K562 (cell line): Measurements from ENCODE around the gene WASF2. TPM values are rescaled to one million over a fixed set of nuclear protein-coding genes. Genes with fewer than 3 reads are reported as not detected.

Source experiments
- CEBPZ ChIP-seq: fragments of 150-350 bp; IDR thresholded peaks from 2 replicates; pipeline ENCODE4 v1.6.1; 2014; ENCODE audit warnings: low read depth, mild to moderate bottlenecking, low read length, borderline replicate concordance
- DIDO1 ChIP-seq: fragments of 450-650 bp; IDR thresholded peaks from 2 replicates; pipeline ENCODE4 v1.6.1; 2016; ENCODE audit warnings: low read depth, missing biosample characterization, missing genetic modification characterization
- EP300 ChIP-seq: IDR thresholded peaks from 2 replicates; pipeline ENCODE4 v1.6.1; 2012; ENCODE audit warnings: low read length, improper control_type of control experiment
- ESRRA ChIP-seq: fragments of 450-650 bp; IDR thresholded peaks from 2 replicates; pipeline ENCODE4 v1.6.1; 2014; ENCODE audit warnings: low read depth, mild to moderate bottlenecking, moderate library complexity, borderline replicate concordance
- FUS ChIP-seq: fragments of 200-400 bp; formaldehyde crosslinking; optimal IDR thresholded peaks from 2 replicates; pipeline ENCODE3; 2017; ENCODE audit warnings: low read depth, low read length
- OTX1 ChIP-seq: fragments of 450-650 bp; formaldehyde crosslinking; IDR thresholded peaks from 2 replicates; pipeline ENCODE4 v1.4.0; 2022; ENCODE audit warnings: mild to moderate bottlenecking
- SIN3A ChIP-seq, 2 experiments: fragments of 150-350 bp in 1 of 2; IDR thresholded peaks; 2 replicates each; pipeline ENCODE4 v1.6.1; 2011 to 2016; ENCODE audit warnings: borderline replicate concordance in 2 of 2, low read depth in 2 of 2, low read length in 2 of 2, mild to moderate bottlenecking in 2 of 2, moderate library complexity in 2 of 2; ENCODE audit not compliant: control insufficient read depth in 1 of 2
- ZNF436 ChIP-seq: fragments of 250-450, 450-650 bp; sonication (Bioruptor Pico); formaldehyde crosslinking; IDR thresholded peaks from 2 replicates; pipeline ENCODE4 v1.7.0; 2020; ENCODE audit warnings: mild to moderate bottlenecking
- polyA plus RNA-seq, 8 experiments: library from polyadenylated mRNA; depleted of rRNA in 4 of 8; stranded (reverse) in 5 of 8; unstranded in 3 of 8; fragments of >200 nt; fragmentation: Nextera tagmentation in 2 of 8; fragmentation: Illumina TruSeq in 1 of 8; extraction: Ambion mirVana in 2 of 8; extraction: Trizol in 1 of 8; gene quantifications; 2 replicates each; pipeline versions ENCODE4 v1.2.1 to v1.2.3, GENCODE V29; 2011 to 2014; ENCODE audit warnings: inconsistent platforms in 1 of 8, missing spikeins in 1 of 8
- total RNA-seq, 7 experiments: library from RNA; depleted of rRNA in 6 of 7; stranded (reverse); fragments of >200 nt in 6 of 7; fragmentation: Illumina TruSeq in 2 of 7; extraction: Trizol in 2 of 7; gene quantifications; 2 replicates each; pipeline versions ENCODE4 v1.2.1 to v1.2.3, GENCODE V29; 2011 to 2021; ENCODE audit warnings: low replicate concordance in 1 of 7
- TF ChIP-seq, protein P1 (sequence below): fragments of 450-650 bp; formaldehyde crosslinking; IDR thresholded peaks from 2 replicates; pipeline ENCODE4 v1.4.0; 2020; ENCODE audit warnings: mild to moderate bottlenecking, moderate library complexity
- TF ChIP-seq, protein P2 (sequence below): fragments of 450-650 bp; IDR thresholded peaks from 2 replicates; pipeline ENCODE4 v1.6.1; 2016; ENCODE audit warnings: low read depth
- TF ChIP-seq, protein P3 (sequence below): fragments of 250-450 bp; sonication (Bioruptor Pico); IDR thresholded peaks from 2 replicates; pipeline ENCODE4 v1.5.0; 2022; ENCODE audit warnings: mild to moderate bottlenecking

Gene WASF2
- total and polyA plus RNA-seq, 9 of the 15 experiments (the other 6 are each of a cell fraction or from before 2014, with no cell fraction given), result 8.2 to 163 (median 31.2) TPM

- TF ChIP-seq, protein P1, sequence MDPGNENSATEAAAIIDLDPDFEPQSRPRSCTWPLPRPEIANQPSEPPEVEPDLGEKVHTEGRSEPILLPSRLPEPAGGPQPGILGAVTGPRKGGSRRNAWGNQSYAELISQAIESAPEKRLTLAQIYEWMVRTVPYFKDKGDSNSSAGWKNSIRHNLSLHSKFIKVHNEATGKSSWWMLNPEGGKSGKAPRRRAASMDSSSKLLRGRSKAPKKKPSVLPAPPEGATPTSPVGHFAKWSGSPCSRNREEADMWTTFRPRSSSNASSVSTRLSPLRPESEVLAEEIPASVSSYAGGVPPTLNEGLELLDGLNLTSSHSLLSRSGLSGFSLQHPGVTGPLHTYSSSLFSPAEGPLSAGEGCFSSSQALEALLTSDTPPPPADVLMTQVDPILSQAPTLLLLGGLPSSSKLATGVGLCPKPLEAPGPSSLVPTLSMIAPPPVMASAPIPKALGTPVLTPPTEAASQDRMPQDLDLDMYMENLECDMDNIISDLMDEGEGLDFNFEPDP (CRISPR knock-in tag), result no peak
- TF ChIP-seq ESRRA (no peak), CEBPZ (no peak), OTX1 (CRISPR knock-in tag) (peak; percentile 82), SIN3A (IDR thresholded peaks at IDR 0.05; ENCODE audit: borderline replicate concordance in 2 of 2, control insufficient read depth in 1 of 2, low read depth in 2 of 2, low read length in 2 of 2) (peak in 1 of 2 experiments; percentile 41; a peak in 1 of 4 replicates), DIDO1 (tag) (peak; percentile 64; the same call in 1 of the 2 replicates), EP300 (no peak), FUS (no peak), ZNF436 (CRISPR knock-in tag) (no peak)
- TF ChIP-seq, protein P2, sequence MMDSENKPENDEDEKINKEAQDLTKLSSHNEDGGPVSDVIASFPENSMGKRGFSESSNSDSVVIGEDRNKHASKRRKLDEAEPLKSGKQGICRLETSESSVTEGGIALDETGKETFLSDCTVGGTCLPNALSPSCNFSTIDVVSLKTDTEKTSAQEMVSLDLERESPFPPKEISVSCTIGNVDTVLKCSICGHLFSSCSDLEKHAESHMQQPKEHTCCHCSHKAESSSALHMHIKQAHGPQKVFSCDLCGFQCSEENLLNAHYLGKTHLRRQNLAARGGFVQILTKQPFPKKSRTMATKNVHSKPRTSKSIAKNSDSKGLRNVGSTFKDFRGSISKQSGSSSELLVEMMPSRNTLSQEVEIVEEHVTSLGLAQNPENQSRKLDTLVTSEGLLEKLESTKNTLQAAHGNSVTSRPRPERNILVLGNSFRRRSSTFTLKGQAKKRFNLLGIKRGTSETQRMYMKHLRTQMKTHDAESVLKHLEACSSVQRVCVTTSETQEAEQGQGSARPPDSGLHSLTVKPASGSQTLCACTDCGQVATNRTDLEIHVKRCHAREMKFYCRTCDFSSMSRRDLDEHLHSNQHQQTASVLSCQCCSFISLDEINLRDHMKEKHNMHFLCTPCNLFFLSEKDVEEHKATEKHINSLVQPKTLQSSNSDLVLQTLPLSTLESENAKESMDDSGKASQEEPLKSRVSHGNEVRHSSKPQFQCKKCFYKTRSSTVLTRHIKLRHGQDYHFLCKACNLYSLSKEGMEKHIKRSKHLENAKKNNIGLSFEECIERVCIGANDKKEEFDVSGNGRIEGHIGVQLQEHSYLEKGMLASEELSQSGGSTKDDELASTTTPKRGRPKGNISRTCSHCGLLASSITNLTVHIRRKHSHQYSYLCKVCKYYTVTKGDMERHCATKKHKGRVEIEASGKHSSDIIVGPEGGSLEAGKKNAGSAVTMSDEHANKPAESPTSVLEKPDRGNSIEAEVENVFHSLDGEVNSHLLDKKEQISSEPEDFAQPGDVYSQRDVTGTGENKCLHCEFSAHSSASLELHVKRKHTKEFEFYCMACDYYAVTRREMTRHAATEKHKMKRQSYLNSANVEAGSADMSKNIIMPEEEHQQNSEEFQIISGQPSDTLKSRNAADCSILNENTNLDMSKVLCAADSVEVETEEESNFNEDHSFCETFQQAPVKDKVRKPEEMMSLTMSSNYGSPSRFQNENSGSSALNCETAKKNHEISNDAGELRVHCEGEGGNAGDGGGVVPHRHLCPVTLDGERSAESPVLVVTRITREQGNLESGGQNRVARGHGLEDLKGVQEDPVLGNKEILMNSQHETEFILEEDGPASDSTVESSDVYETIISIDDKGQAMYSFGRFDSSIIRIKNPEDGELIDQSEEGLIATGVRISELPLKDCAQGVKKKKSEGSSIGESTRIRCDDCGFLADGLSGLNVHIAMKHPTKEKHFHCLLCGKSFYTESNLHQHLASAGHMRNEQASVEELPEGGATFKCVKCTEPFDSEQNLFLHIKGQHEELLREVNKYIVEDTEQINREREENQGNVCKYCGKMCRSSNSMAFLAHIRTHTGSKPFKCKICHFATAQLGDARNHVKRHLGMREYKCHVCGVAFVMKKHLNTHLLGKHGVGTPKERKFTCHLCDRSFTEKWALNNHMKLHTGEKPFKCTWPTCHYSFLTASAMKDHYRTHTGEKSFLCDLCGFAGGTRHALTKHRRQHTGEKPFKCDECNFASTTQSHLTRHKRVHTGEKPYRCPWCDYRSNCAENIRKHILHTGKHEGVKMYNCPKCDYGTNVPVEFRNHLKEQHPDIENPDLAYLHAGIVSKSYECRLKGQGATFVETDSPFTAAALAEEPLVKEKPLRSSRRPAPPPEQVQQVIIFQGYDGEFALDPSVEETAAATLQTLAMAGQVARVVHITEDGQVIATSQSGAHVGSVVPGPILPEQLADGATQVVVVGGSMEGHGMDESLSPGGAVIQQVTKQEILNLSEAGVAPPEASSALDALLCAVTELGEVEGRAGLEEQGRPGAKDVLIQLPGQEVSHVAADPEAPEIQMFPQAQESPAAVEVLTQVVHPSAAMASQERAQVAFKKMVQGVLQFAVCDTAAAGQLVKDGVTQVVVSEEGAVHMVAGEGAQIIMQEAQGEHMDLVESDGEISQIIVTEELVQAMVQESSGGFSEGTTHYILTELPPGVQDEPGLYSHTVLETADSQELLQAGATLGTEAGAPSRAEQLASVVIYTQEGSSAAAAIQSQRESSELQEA, result peak; percentile 45; the same call in 1 of the 2 replicates
- TF ChIP-seq, protein P3, sequence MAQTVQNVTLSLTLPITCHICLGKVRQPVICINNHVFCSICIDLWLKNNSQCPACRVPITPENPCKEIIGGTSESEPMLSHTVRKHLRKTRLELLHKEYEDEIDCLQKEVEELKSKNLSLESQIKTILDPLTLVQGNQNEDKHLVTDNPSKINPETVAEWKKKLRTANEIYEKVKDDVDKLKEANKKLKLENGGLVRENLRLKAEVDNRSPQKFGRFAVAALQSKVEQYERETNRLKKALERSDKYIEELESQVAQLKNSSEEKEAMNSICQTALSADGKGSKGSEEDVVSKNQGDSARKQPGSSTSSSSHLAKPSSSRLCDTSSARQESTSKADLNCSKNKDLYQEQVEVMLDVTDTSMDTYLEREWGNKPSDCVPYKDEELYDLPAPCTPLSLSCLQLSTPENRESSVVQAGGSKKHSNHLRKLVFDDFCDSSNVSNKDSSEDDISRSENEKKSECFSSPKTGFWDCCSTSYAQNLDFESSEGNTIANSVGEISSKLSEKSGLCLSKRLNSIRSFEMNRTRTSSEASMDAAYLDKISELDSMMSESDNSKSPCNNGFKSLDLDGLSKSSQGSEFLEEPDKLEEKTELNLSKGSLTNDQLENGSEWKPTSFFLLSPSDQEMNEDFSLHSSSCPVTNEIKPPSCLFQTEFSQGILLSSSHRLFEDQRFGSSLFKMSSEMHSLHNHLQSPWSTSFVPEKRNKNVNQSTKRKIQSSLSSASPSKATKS (CRISPR knock-in tag), result no peak
Measured at GRCh38 chr1:27526569-27527222, 36.7 kb upstream of the WASF2 start (continued).
